Activated CD4-positive, CD25-positive, alpha-beta regulatory T cell treated with anti-CD3 and anti-CD28 coated beads, Interleukin-2, amount 50 U/mL, for 72 hours (primary cell): ENCODE measurements around the gene ASMT.
"Not testable (repeated sequence)": the region's sequence is repeated elsewhere in the genome, so short reads cannot be mapped to it uniquely, and the experiment has no call there.

Source experiments
- DNase-seq: peaks from one replicate; pipeline ENCODE4 v3.0.0; 2021

ASMT gene, protein sequence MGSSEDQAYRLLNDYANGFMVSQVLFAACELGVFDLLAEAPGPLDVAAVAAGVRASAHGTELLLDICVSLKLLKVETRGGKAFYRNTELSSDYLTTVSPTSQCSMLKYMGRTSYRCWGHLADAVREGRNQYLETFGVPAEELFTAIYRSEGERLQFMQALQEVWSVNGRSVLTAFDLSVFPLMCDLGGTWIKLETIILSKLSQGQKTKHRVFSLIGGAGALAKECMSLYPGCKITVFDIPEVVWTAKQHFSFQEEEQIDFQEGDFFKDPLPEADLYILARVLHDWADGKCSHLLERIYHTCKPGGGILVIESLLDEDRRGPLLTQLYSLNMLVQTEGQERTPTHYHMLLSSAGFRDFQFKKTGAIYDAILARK

GRCh38 chrX:1614927-1615326 is at the start of gene ASMT:
ASMT (plus strand) TSS chrX:1615059; CDS start chrX:1615200, 141 bp downstream.
- DNase-seq: no peak

DNA sequence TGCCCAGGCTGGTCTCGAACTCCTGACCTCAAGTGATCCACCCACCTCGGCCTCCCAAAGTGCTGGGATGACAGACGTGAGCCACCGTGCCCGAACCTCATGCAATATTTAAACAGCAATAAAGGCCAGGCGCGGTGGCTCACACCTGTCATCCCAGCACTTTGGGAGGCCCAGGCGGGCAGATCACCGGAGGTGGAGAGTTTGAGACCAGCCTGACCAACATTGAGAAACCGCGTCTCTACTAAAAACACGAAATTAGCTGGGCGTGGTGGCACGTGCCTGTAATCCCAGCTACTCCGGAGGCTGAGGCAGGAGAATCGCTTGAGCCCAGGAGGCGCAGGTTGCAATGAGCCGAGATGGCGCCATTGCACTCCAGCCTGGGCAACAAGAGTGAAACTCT is 40.7 kb upstream of the ASMT start:
- not testable (repeated sequence) for DNase-seq

GRCh38 chrX:1576201-1576992 is 38.5 kb upstream of the ASMT start:
- no peak for DNase-seq

DNA sequence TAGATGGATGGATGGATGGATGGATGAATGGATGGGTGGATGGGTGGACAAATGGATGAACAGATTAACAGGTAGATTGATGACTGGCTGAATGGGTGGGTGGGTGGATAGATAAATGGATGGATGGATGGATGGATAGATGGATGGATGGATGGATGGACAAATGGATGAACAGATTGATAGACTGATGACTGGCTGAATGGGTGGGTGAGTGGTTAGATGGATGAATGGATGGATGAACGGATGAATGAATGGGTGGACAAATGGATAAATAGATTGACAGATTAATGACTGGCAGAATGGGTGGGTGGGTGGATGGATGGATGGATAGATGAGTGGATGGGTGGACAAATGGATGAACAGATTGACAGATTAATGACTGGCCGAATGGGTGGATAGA is 37.0 kb upstream of the ASMT start:
- DNase-seq: no peak

- no peak for DNase-seq
Measured at GRCh38 chrX:1578511-1579173, 36.2 kb upstream of the ASMT start.

GRCh38 chrX:1581132-1581531 is 33.7 kb upstream of the ASMT start:
- peak; percentile 82 for DNase-seq

DNA sequence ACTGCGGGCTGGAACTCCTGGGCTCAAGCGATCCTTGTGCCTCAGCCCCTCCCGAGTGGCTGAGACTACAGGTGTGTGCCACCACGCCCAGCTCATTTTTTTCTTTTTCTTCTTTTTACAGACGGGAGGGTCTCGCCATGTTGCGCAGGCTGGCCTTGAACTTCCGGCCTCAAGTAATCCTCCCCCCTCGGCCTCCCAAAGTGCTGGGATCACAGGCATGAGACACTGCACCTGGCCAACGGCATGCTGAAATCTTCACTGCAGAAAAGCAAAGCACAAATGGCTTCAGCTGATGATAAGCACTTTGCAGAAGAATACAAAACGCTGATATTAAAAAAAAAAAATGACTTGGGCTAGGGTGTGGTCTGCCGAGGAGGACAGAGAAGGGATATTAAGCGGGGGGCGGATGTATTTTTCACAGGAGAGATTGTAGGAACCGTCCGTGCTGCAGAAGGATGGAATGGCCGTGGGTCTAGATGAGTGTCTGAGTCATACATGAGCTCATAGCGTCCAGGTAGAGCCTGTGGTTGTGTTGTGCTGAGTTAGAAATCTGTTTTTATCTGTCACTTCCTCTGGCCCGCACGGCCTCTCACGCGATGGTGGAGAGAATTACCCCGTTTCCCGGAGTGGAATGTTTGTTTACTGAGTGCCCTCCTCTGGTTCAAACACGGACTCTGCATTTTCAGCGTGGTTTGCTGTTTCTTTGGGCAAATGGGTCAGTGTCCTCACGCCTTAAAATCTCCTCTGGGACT is 32.0 kb upstream of the ASMT start:
- DNase-seq: peak; percentile 58

GRCh38 chrX:1584237-1585011 is 30.4 kb upstream of the ASMT start:
- DNase-seq: no peak

DNA sequence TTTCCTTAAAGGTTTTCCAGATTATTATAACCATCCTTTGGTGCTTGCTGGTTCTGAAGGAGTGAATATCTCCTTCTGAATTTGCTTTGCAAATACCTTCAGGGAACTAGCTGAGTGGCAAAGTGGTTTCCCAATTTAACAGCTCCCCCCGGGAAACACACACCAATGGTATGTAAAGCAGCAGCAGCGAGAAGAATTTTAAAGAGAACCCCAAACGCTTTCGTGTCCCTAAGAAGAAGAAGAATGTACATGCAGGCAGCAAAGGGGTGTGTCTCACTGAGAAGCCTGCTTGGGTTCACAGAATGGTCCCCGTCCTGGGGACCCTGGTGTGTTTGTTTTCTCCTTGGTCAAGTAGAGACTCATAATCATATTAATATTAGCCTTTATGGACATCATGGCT is 27.7 kb upstream of the ASMT start:
- no peak for DNase-seq

DNA sequence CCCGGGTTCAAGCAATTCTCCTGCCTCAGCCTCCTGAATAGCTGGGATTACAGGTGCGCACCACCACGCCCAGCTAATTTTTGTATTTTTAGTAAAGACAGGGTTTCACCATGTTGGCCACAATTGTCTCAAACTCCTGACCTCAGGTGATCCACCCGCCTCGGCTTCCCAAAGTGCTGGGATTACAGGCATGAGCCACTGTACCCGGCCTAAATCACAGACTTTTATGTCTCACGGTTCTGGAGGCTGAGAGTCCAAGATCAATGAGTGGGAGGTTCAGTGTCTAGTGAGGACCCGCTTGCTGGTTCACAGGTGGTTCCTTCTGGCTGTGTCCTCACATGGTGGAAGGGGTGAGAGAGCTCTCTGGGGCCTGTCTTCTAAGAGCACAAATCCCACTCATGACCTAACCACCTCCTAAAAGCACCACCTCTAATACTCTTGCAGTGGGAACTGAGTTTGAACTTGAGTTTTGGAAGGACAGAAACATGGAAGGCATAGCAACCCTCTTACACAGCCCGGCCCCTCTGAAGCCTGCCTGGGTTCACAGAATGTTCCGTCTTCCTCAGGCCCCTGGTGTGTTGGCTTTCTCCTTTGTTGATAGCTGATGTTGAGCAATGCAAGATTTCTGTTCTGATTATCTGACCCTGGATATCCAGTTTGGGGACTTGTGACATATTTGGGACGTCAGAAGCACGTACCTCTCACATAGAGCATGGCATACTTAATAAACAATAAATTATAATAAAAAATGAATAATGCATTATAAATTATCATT is 25.3 kb upstream of the ASMT start:
- DNase-seq: no peak

DNA sequence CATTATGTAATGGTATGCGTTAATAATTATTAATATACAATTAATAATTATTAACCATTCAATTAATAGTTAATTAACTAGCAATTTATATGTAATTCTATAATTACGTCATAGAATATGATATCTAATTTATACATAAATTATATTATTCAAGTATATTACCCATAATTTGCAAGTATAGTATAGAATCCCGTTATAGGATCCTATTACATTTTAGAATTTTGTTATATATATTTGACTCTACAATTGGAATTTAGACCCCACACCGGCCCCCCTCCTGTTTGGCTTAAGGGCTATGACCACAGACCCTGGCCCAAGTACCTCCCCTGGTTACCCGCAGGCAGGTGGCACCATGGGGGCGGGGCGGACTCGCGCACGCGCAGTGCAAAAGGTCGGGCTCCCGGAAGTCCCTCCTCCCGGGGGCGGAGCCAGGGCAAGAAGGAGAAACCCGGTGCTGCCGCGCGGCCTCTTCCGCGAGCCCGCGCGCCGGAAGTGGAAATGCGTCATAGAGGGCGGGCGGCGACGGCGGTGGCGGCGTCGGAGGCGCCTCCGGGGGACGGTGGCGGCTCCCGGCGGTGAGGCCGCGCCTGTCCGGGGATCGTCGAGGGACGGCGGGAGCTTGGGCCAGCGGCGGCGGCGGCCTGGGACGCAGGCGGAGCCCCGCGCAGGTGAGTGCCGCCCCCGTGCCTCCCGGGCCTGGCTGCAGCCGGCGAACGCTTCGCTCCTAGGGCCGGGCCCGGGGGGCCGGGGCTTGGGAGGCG is 23.6 kb upstream of the ASMT start, which contains the start of gene AKAP17A:
TSS of gene AKAP17A (plus strand) at position 503 of the 761 bp plus-strand sequence. CDS start 1,859 bp downstream, outside the sequence.
- peak; percentile 100 for DNase-seq

GRCh38 chrX:1591863-1592469 is 22.9 kb upstream of the ASMT start:
- DNase-seq: no peak

DNA sequence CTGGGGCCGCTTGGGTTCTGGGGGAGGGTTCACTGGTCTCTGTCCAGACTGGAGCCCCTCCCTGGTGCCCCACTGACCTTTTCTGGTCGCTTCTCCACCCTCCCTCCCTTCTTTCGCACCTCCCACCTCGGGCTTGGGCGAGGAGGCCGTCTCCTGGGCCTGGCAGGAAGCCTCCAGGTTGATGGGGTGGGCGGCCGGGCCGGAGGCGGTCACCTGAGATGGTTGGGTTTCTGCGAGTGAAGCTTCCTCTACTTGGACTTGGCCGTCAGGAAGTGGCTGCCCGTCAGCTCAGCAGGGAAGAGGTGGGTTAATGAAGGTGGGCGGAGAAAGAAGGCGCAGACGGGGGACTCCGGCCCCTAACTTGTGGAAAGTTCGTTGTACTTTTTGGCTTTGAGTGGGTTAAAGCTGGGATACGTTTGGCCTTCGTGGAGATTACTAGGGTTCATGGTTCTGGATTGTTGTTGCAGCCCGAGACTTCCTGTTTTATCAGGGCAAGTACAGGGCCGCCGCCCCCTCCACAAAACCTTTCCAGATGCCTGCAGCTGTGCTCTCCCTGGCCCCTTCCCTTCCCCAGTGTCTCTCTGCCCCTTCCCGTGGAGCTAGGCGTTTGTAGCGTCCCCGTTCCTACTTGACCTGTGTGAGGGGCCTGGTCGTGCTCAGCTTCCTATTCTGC is 22.3 kb upstream of the ASMT start:
- DNase-seq: peak; percentile 27

GRCh38 chrX:1593286-1594271 is 21.3 kb upstream of the ASMT start:
- DNase-seq: peak; percentile 28

DNA sequence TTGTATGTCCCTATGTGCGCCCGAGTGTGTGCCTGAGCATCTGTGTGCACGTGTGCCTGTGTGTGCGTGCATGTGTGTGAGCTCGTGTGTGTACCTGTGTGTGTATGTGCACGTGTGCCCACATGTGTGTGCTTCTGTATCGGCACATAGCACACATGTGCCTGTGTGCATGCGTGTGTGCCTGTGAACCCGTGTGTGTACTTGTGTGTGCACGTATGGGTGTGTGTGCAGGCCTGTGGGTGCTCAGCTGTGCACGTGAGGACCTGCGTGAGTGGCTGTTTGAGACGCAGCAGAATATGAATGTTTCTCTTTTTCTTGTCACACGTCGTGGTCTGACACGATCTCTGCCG is 19.2 kb upstream of the ASMT start:
- peak; percentile 27 for DNase-seq

DNA sequence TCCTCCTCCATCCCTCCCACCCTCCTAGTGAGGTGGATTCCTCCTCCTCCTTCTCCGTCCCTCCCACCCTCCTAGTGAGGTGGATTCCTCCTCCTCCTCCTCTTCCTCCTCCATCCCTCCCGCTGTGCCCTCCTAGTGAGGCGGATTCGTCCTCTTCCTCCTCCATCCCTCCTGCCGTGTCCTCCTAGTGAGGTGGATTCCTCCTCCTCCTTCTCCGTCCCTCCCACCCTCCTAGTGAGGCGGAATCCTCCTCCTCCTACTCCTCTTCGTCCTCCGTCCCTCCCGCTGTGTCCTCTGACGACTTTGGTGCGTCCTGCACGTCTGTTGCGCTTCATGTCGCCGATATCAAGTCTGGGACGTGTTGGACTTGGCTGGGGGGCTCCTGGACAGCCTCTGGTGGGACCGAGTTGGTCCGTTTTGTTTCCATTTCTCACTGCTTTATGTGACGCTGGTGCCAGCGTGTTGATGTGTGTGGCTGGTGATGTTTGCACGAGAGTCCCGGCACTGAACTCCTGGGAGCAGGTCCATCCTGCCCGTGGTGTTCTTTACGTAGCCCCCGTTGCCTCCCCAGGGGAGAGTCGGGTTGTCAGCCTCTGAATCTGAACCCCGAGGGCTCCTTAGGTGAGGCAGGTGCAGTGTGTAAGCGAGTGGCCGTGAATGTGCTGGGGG is 18.0 kb upstream of the ASMT start:
- DNase-seq: no peak

- peak; percentile 24 for DNase-seq
Measured at GRCh38 chrX:1597345-1598020, 17.4 kb upstream of the ASMT start.
